ENCODE measurements around the gene HIVEP1. TPM values are rescaled to one million over a fixed set of nuclear protein-coding genes. Genes with fewer than 3 reads are reported as not detected.

The HIVEP1 gene
- total and polyA plus RNA-seq, 12 donors: 3.4 to 20.9 (median 13.3) TPM

DNA sequence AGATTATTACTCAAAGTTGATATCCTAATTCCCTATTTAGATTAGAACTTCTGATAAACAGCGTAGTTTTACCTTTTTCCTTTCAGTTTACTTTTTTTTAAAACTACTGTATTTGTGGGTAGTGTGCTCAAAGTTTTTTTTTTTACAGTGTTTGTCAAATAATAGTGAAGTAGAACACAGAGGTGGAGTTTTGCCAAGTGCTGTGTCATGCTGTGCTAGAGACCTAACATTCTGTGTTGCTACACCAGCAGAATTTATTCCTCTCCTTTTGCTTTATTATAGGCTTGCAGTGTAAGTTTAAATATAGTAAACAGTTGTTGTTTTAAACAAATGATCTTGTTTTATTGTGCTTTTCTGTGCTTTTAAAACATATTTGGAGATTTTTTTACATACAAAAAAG lies 125.4 kb downstream of the HIVEP1 start:
- WGBS, 2 donors: 79 to 96% methylated on average over 1 of the region's 1 CpG
- DNase-seq: peak in 1 of 2 donors; percentile 43

DNA sequence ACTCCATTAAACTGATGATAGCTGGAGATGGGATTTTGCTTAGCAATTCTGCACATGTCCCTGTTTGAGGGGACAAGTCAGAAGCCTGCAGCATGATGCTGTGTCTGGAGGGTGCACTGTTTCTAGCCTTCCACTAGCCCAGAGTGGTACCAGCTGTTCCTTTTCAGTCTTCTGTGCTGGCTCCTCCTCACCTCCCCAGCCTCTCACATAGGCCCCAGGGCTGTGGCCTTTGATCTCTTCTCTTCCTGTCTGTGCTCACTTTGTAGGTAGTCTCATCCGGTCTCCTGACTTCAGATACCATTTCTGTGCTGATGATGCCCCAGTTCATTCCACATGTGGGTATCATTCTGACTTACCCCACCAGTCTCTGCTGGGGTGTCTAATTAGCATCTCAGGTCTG lies 126.3 kb downstream of the HIVEP1 start:
- TF ChIP-seq, protein P1, sequence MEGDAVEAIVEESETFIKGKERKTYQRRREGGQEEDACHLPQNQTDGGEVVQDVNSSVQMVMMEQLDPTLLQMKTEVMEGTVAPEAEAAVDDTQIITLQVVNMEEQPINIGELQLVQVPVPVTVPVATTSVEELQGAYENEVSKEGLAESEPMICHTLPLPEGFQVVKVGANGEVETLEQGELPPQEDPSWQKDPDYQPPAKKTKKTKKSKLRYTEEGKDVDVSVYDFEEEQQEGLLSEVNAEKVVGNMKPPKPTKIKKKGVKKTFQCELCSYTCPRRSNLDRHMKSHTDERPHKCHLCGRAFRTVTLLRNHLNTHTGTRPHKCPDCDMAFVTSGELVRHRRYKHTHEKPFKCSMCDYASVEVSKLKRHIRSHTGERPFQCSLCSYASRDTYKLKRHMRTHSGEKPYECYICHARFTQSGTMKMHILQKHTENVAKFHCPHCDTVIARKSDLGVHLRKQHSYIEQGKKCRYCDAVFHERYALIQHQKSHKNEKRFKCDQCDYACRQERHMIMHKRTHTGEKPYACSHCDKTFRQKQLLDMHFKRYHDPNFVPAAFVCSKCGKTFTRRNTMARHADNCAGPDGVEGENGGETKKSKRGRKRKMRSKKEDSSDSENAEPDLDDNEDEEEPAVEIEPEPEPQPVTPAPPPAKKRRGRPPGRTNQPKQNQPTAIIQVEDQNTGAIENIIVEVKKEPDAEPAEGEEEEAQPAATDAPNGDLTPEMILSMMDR (IDR thresholded peaks at IDR 0.05): no peak
- Histone ChIP-seq H3K9me3 (peaks cover 0 to 3% (median 0%) of the 10 kb centered on the region in 11 donors), H3K36me3 (peaks cover 0 to 46% (median 15%) of the 10 kb centered on the region in 9 donors), H3K27me3 (no peaks in the 10 kb centered on the region), H3K4me1 (peaks cover 0 to 14% (median 10%) of the 10 kb centered on the region in 9 donors), H3K4me3 (no peak overlapping the region), H3K27ac (no peak overlapping the region)
- no peak for DNase-seq
- intact Hi-C loops (cut with DNase I): no loop called here
- 89 to 95% methylated on average over 1 of the region's 1 CpG for WGBS, 2 donors
- peak in 2 of 8 donors; percentile 28 to 41 for ATAC-seq

More for the DNA sequence above, 125.4 kb downstream of the HIVEP1 start:
- Histone ChIP-seq H3K9me3 (no peaks in the 10 kb centered on the region), H3K27me3 (no peaks in the 10 kb centered on the region), H3K27ac (no peak overlapping the region), H3K4me3 (no peak overlapping the region), H3K36me3 (peaks cover 0 to 46% (median 15%) of the 10 kb centered on the region in 9 donors), H3K4me1 (peaks cover 0 to 15% (median 10%) of the 10 kb centered on the region in 9 donors)
- TF ChIP-seq, protein P1 (IDR thresholded peaks at IDR 0.05): no peak
- peak in 6 of 8 donors; percentile 55 to 71 (median 64) for ATAC-seq
- intact Hi-C loops (cut with DNase I): no loop called here

DNA sequence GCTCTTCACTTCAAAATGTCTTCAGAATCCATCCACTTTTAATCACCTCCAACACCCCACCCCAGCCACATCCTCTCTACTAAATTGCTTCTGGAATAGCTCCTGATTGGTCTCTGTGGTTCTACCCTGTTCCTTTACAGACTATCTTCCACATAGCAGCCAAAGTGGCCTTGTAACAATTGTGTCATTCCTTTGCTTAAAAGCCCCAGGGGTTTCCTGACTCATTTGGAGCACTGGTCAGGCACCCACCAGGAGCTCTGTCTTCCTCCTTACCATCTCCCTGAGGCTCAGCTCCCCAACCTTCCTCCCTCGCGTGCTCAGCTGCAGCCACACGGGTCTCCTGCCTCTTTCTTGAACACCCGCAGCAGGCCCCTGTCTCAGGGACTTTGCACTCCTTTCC lies 126.8 kb downstream of the HIVEP1 start:
- DNase-seq: no peak
- Histone ChIP-seq H3K4me3 (no peak overlapping the region), H3K27ac (no peak overlapping the region), H3K4me1 (peaks cover 0 to 14% (median 10%) of the 10 kb centered on the region in 9 donors), H3K27me3 (no peaks in the 10 kb centered on the region), H3K9me3 (peaks cover 0 to 9% (median 0%) of the 10 kb centered on the region in 11 donors), H3K36me3 (peaks cover 0 to 46% (median 15%) of the 10 kb centered on the region in 9 donors)
- WGBS, 2 donors: 98 to 99% methylated on average over 4 of the region's 4 CpGs
- TF ChIP-seq, protein P1 (IDR thresholded peaks at IDR 0.05): no peak
- ATAC-seq: no peak
- intact Hi-C loops (cut with DNase I): no loop called here

DNA sequence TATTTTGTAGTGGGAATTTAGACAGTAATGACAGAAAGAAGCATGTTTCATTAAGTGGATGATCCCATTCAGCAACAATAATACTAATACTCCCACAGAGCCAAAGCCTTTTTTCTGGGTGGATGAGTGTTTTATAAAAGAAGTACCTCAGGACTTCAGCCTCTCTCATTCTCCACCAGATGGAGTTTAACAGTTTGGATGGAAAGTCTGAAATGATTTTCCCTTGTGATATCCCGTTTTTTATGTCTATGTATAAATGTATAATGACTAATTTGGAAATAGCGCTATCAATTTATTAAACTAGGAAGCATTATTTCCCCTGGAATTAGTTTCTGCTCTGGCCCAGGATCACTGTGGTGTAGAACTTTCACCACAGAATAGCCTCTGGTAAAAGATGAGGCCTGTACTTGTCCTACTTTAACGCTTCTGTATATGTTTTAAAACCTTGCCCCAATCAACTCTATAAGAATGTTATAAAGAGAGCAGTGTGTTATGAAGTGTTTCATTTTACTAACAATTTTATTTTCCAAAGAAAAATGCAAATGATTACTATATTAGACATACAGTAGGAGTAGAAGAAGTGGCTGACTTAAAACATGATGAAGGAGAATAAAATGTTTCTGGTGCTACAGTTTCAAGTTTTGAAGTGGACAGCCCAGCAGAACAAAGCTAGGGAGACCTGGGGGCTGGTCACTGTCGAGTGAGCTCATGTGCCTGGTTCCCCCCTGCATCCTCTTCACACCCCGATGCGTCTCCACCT lies 135.6 kb downstream of the HIVEP1 start:
- TF ChIP-seq, protein P1 (IDR thresholded peaks at IDR 0.05): peak in 3 of 9 donors; percentile 16 to 21 (median 19)
- Histone ChIP-seq H3K27ac (no peak overlapping the region), H3K4me3 (no peak overlapping the region), H3K27me3 (no peaks in the 10 kb centered on the region), H3K9me3 (peaks cover 0 to 13% (median 0%) of the 10 kb centered on the region in 11 donors), H3K36me3 (peaks cover 0 to 7% (median 0%) of the 10 kb centered on the region in 9 donors), H3K4me1 (no peaks in the 10 kb centered on the region)
- WGBS, 2 donors: 85 to 86% methylated on average over 6 of the region's 6 CpGs
- no peak for ATAC-seq
- intact Hi-C loops (cut with DNase I): loop anchor here in 1 of 10 donors (10.0 kb wide), 1 partner anchor 457 kb away; no protein-coding TSS in a partner anchor
- DNase-seq: no peak

Measured in heart right ventricle (tissue), 16 donors.